Ovary (tissue), 9 donors: ENCODE results near the gene TSPEAR. TPM values are rescaled to one million over a fixed set of nuclear protein-coding genes. Genes with fewer than 3 reads are reported as not detected.

Experiments
- DNase-seq, 5 donors: peaks; one replicate each; pipeline ENCODE4 v3.0.0-alpha.2; 2019 to 2020
- H3K27ac ChIP-seq, 2 donors: fragments of 200-600 bp; one replicate each; pipeline versions ENCODE4 v1.5.1 to v1.8.0; 2019 to 2022
- H3K27me3 ChIP-seq: fragments of 200-600 bp; one replicate; pipeline ENCODE4 v1.8.0; 2022
- H3K36me3 ChIP-seq: fragments of 200-600 bp; sonication (generic); one replicate; pipeline ENCODE4 v1.5.1; 2019
- H3K4me1 ChIP-seq: one replicate; pipeline ENCODE4 v1.8.1; 2013; ENCODE audit warnings: mild to moderate bottlenecking, moderate library complexity; ENCODE audit not compliant: insufficient read depth
- H3K4me3 ChIP-seq: fragments of 200-600 bp; sonication (generic); one replicate; pipeline ENCODE4 v1.5.1; 2017
- H3K9me3 ChIP-seq, 2 donors: fragments of 200-600 bp in 1 of 2; sonication (generic) in 1 of 2; one replicate each; pipeline versions ENCODE4 v1.5.1 to v1.8.1; 2013 to 2019; ENCODE audit warnings: mild to moderate bottlenecking in 1 of 2, moderate library complexity in 1 of 2
- CTCF ChIP-seq, 3 donors: fragments of 450-650 bp in 2 of 3; fragments of 200-600 bp in 1 of 3; IDR thresholded peaks; one replicate each; pipeline versions ENCODE4 v1.5.1 to v1.8.0; 2016 to 2022; ENCODE audit warnings: antibody characterized with exemption in 3 of 3, mild to moderate bottlenecking in 1 of 3
- EP300 ChIP-seq: sonication (generic); formaldehyde crosslinking; IDR thresholded peaks from one replicate; pipeline ENCODE4 v1.6.1; 2017; ENCODE audit warnings: antibody characterized with exemption
- POLR2A ChIP-seq: fragments of 450-650 bp; IDR thresholded peaks from one replicate; pipeline ENCODE4 v1.6.1; 2017; ENCODE audit warnings: antibody characterized with exemption, mild to moderate bottlenecking, moderate library complexity
- WGBS, 3 donors: extraction: QIAGEN DNeasy Blood & Tissue Kit in 1 of 3; methylation state at CpG; one replicate each; pipeline versions ENCODE4 v1.1.5 to v1.1.7; 2013 to 2017; 5-methylcytosine and 5-hydroxymethylcytosine counted together
- intact Hi-C, 4 donors: fragments of 100-400 bp; cut with DNase I; formaldehyde crosslinking; loops; one replicate each; pipeline versions ENCODE4 v1.11.0 to v1.15.1; 2022 to 2023
- polyA plus RNA-seq, 2 donors: library from polyadenylated mRNA; stranded (reverse); fragments of 200-250 nt in 1 of 2; fragments of 350-450 nt in 1 of 2; fragmentation: Illumina TruSeq in 1 of 2; extraction: RNeasy Lipid Tissue Mini Kit (QIAGEN cat#74804) in 1 of 2; gene quantifications; one replicate each; pipeline ENCODE4 v1.2.3, GENCODE V29; 2013 to 2014
- total RNA-seq, 7 donors: library from RNA; depleted of rRNA in 2 of 7; stranded (reverse); fragments of >200 nt in 2 of 7; fragmentation: NEBNext Ultra II Directional in 3 of 7; extraction: Animal tissue kit (Norgen Biotek cat#: 25700) in 3 of 7; gene quantifications; one replicate each; pipeline versions ENCODE4 v1.1.0 to v1.2.4, GENCODE V29; 2016 to 2023
- donor health status: DM: no; HTN: no; CAD: no; lungs with moderate emphysema.
- donor health status: DM: no; HTN: no; CAD: no.
- donor health status: Bipolar disorder and iron deficiency.
- donor health status: DM: yes; HTN: yes; CAD: no.
- donor health status: DM: no; HTN: no; CAD: no.
- donor health status: DM: yes; HTN: yes; CAD: no.

TSPEAR gene
- total and polyA plus RNA-seq, 9 donors, result 0.07 to 0.27 (median 0.11) TPM; not detected in 4

- WGBS, 3 donors, result 88 to 91% (median 88%) methylated on average over 17 of the region's 17 CpGs
- intact Hi-C loops, result no loop called here
- no peaks in the 10 kb centered on the region for H3K9me3 ChIP-seq
- no peak overlapping the region for H3K4me3 ChIP-seq
- DNase-seq, result no peak
- no peaks in the 10 kb centered on the region for H3K36me3 ChIP-seq
- no peak for TF ChIP-seq EP300
- H3K27me3 ChIP-seq, result no peaks in the 10 kb centered on the region
- H3K4me1 ChIP-seq, result no peaks in the 10 kb centered on the region
- H3K27ac ChIP-seq, result no peak overlapping the region
Observed at GRCh38 chr21:44475266-44475845, 236.0 kb downstream of the TSPEAR start.

DNA sequence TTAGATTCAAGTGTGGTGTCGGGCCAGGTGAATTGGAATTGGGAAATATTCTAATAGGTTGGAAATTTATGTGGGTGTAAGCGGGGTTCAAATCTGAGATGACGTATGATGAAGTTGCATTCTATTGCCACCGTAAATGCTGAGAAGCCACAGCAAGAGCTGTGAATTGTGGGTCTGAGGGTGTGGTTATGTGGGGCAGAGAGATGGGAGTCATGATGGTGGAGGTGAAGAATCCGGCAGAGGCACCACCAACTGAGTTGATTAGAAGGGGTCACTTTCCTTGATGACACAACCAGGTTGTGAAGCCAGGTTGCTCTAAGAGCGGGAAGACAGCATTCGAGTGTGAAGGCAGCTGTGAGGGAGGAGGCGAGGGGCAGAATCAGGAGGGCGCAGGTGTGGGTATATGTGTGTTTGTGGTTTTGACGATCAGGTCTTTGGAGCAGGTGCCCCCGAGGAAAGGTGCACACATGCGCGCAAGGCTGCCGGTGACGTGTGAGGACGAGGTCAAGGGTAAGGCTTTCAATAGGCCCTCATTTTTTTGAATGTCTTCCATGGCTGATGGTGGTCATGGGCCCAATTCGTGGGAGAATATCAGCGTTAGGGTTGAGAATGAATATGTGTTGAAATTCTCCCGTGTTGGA, 237.3 kb downstream of the TSPEAR start:
- Histone ChIP-seq H3K27me3 (no peaks in the 10 kb centered on the region), H3K36me3 (no peaks in the 10 kb centered on the region), H3K4me3 (no peak overlapping the region), H3K9me3 (no peaks in the 10 kb centered on the region), H3K4me1 (no peaks in the 10 kb centered on the region), H3K27ac (no peak overlapping the region)
- TF ChIP-seq EP300, result no peak
- no peak for TF ChIP-seq CTCF (IDR thresholded peaks at IDR 0.05)
- no peak for TF ChIP-seq POLR2A
- DNase-seq, result no peak
- intact Hi-C loops, result no loop called here
- 86 to 94% (median 92%) methylated on average over 18 to 19 of the region's 19 CpGs for WGBS, 3 donors

DNA sequence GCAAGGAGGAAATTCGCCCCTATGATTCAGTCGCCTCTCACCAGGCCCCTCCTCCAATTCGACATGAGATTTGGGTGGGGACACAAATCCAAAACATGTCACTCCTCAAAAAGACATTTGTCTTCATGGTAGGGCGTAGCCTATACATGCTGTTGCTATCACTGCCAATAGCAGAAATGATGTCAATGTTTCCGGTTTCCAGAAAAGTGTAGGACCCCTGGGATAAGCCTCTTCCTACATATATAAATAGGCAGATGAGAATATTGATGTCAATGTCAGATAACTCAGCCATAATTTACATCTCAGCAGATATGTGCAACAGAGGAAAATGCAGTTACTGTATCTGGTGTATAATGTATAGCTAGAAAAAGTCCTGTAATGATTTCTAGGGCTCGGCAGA, 239.4 kb downstream of the TSPEAR start:
- intact Hi-C loops, result no loop called here
- 88 to 93% (median 91%) methylated on average over 6 of the region's 6 CpGs for WGBS, 3 donors
- TF ChIP-seq POLR2A (no peak), EP300 (no peak), CTCF (IDR thresholded peaks at IDR 0.05) (no peak)
- H3K9me3 ChIP-seq, result no peaks in the 10 kb centered on the region
- no peak overlapping the region for H3K4me3 ChIP-seq
- no peak overlapping the region for H3K27ac ChIP-seq
- no peaks in the 10 kb centered on the region for H3K36me3 ChIP-seq
- H3K4me1 ChIP-seq, result no peaks in the 10 kb centered on the region
- H3K27me3 ChIP-seq, result no peaks in the 10 kb centered on the region
- DNase-seq, result no peak

- H3K4me3 ChIP-seq, result no peak overlapping the region
- no peaks in the 10 kb centered on the region for H3K27me3 ChIP-seq
- intact Hi-C loops, result no loop called here
- H3K4me1 ChIP-seq, result no peaks in the 10 kb centered on the region
- DNase-seq, result no peak
- H3K9me3 ChIP-seq, result no peaks in the 10 kb centered on the region
- TF ChIP-seq CTCF (IDR thresholded peaks at IDR 0.05), result no peak
- no peak for TF ChIP-seq EP300
- no peak for TF ChIP-seq POLR2A
- H3K27ac ChIP-seq, result no peak overlapping the region
- no peaks in the 10 kb centered on the region for H3K36me3 ChIP-seq
Observed at GRCh38 chr21:44471341-44471740, 240.0 kb downstream of the TSPEAR start.

GRCh38 chr21:44467859-44468195, 243.5 kb downstream of the TSPEAR start:
- H3K9me3 ChIP-seq, result no peaks in the 10 kb centered on the region
- no peaks in the 10 kb centered on the region for H3K27me3 ChIP-seq
- intact Hi-C loops, result loop anchor here in 1 of 4 donors (10.0 kb wide), 1 partner anchor 113 kb away; the partner anchor contains the start of gene TRPM2
- WGBS, 3 donors, result 92 to 95% (median 94%) methylated on average over 12 to 15 of the region's 15 CpGs
- TF ChIP-seq CTCF (IDR thresholded peaks at IDR 0.05) (no peak), EP300 (no peak), POLR2A (no peak)
- H3K36me3 ChIP-seq, result no peaks in the 10 kb centered on the region
- peaks cover 3% of the 10 kb centered on the region for H3K4me1 ChIP-seq
- H3K27ac ChIP-seq, result no peak overlapping the region
- DNase-seq, result no peak
- H3K4me3 ChIP-seq, result no peak overlapping the region
